GM12878 (cell line): Measurements from ENCODE around the gene UBXN11. TPM values are rescaled to one million over a fixed set of nuclear protein-coding genes. Genes with fewer than 3 reads are reported as not detected.

Experiments used
- ATAC-seq: fragments of 200-7000 bp; cut with Tn5 transposase; 3 replicates; pipeline ENCODE4 v1.9.1; 2020; ENCODE audit warnings: mild to moderate bottlenecking, moderate library complexity
- BruUV-seq: library from RNA; stranded (reverse); fragments of 400-500 nt; replicated peaks from 2 replicates; lab custom pipeline; 2021; lab: Mats Ljungman, UMichigan
- CTCF ChIA-PET: fragments of 300-600 bp; sonication (Branson Sonifier 250); formaldehyde crosslinking; extraction: SDS; loops from one replicate; lab custom pipeline; 2021; ENCODE audit warnings: inconsistent platforms; lab: Yijun Ruan, JAX
- POLR2A ChIA-PET: fragments of 350-600 bp; formaldehyde crosslinking; extraction: SDS; loops from one replicate; lab custom pipeline; 2021; ENCODE audit warnings: inconsistent platforms; lab: Charles Lee
- RAD21 ChIA-PET: fragments of 300-600 bp; sonication (Branson Sonifier 250); formaldehyde crosslinking; loops from one replicate; lab custom pipeline; 2023; ENCODE audit warnings: antibody characterized with exemption; ENCODE audit not compliant: unreplicated experiment; lab: Charles Lee
- SMC1A ChIA-PET: fragments of 300-600 bp; sonication (Branson Sonifier 250); formaldehyde crosslinking; loops from one replicate; lab custom pipeline; 2023; ENCODE audit not compliant: unreplicated experiment, uncharacterized antibody; lab: Charles Lee
- DNase-seq: peaks from one replicate; pipeline ENCODE4 v3.0.0-alpha.2; 2011; ENCODE audit warnings: low read depth, low spot score
- FAIRE-seq: peaks from 3 replicates; lab custom pipeline; 2011; peaks lifted over from hg19 to GRCh38; lab: Jason Lieb, UNC
- H2AFZ ChIP-seq: 2 replicates; pipeline ENCODE4 v1.6.0; 2011; ENCODE audit warnings: low read depth, low read length, control low read depth; ENCODE audit not compliant: control insufficient read depth
- H3K27ac ChIP-seq: 2 replicates; pipeline ENCODE4 v1.5.1; 2011; ENCODE audit warnings: control low read depth; ENCODE audit not compliant: control insufficient read depth, insufficient read depth
- H3K27me3 ChIP-seq, 2 experiments: replicated peaks in 1 of 2; 2 replicates each; pipeline versions ENCODE4 v1.6.0 to v1.6.1; 2011; ENCODE audit warnings: low read length in 1 of 2; ENCODE audit not compliant: control insufficient read depth in 2 of 2, insufficient read depth in 2 of 2
- H3K36me3 ChIP-seq, 2 experiments: 2 replicates each; pipeline ENCODE4 v1.5.1; 2011; ENCODE audit warnings: low read length in 1 of 2; ENCODE audit not compliant: control insufficient read depth in 2 of 2, insufficient read depth in 2 of 2
- H3K4me1 ChIP-seq: 2 replicates; pipeline ENCODE4 v1.6.1; 2011; ENCODE audit warnings: mild to moderate bottlenecking, low read length, moderate library complexity, mixed read lengths; ENCODE audit not compliant: control insufficient read depth, insufficient read depth
- H3K4me2 ChIP-seq: 2 replicates; pipeline ENCODE4 v1.6.0; 2011; ENCODE audit warnings: control low read depth; ENCODE audit not compliant: control insufficient read depth, insufficient read depth
- H3K4me3 ChIP-seq: fragments of 200-600 bp; sonication (generic); 2 replicates; pipeline ENCODE4 v1.5.1; 2016
- H3K79me2 ChIP-seq: 2 replicates; pipeline ENCODE4 v1.6.0; 2011; ENCODE audit warnings: low read length; ENCODE audit not compliant: control insufficient read depth, insufficient read depth
- H3K9ac ChIP-seq: 2 replicates; pipeline ENCODE4 v1.8.0; 2011; ENCODE audit warnings: low read length, control low read depth, mixed read lengths; ENCODE audit not compliant: control insufficient read depth, insufficient read depth
- H3K9me3 ChIP-seq: replicated peaks from 3 replicates; pipeline ENCODE4 v1.5.1; 2011; ENCODE audit warnings: mild to moderate bottlenecking, low read length; ENCODE audit not compliant: control insufficient read depth, insufficient read depth
- H4K20me1 ChIP-seq: 2 replicates; pipeline ENCODE4 v1.6.0; 2011; ENCODE audit not compliant: control insufficient read depth, insufficient read depth
- BMI1 ChIP-seq: fragments of 450-650 bp; IDR thresholded peaks from 2 replicates; pipeline ENCODE4 v1.6.1; 2016; ENCODE audit warnings: mild to moderate bottlenecking, moderate library complexity, borderline replicate concordance
- CUX1 ChIP-seq: IDR thresholded peaks from 2 replicates; pipeline ENCODE4 v1.6.1; 2012; ENCODE audit warnings: improper control_type of control experiment, low read depth, low read length; ENCODE audit not compliant: insufficient replicate concordance
- GABPA ChIP-seq: IDR thresholded peaks from 2 replicates; pipeline ENCODE4 v1.6.1; 2014; ENCODE audit warnings: antibody characterized with exemption, low read depth, mild to moderate bottlenecking, inconsistent platforms
- NFYA ChIP-seq: IDR thresholded peaks from 2 replicates; pipeline ENCODE4 v1.6.1; 2011; ENCODE audit warnings: low read depth, mild to moderate bottlenecking, low read length, improper control_type of control experiment, borderline replicate concordance
- RUNX3 ChIP-seq: IDR thresholded peaks from 2 replicates; pipeline ENCODE4 v1.6.1; 2012; ENCODE audit warnings: low read length, inconsistent platforms
- SMAD5 ChIP-seq: IDR thresholded peaks from 2 replicates; pipeline ENCODE4 v1.6.1; 2016; ENCODE audit warnings: antibody characterized with exemption, low read depth
- YBX1 ChIP-seq: fragments of 450-650 bp; IDR thresholded peaks from 2 replicates; pipeline ENCODE4 v1.6.1; 2016; ENCODE audit warnings: antibody characterized with exemption
- WGBS: methylation state at CpG from one replicate; pipeline ENCODE4 v1.1.6; 2016; ENCODE audit warnings: low lambda C conversion rate; ENCODE audit not compliant: insufficient replicate concordance, insufficient coverage; ENCODE audit errors: missing lambda C conversion rate; 5-methylcytosine and 5-hydroxymethylcytosine counted together
- in situ Hi-C: fragments of 300-500 bp; cut with MboI; formaldehyde crosslinking; loops from 9 replicates; pipeline ENCODE4 v1.14.3; 2018; ENCODE audit warnings: mixed read lengths
- intact Hi-C: fragments of 100-400 bp; cut with micrococcal nuclease; formaldehyde crosslinking; loops from one replicate; pipeline ENCODE4 v1.14.2; 2022; ENCODE audit not compliant: unreplicated experiment
- polyA plus RNA-seq, 11 experiments: library from polyadenylated mRNA; depleted of rRNA in 4 of 11; unstranded in 6 of 11; stranded (reverse) in 5 of 11; fragments of >200 nt; fragmentation: Nextera tagmentation in 4 of 11; fragmentation: Illumina TruSeq in 1 of 11; extraction: Ambion mirVana in 4 of 11; extraction: Trizol in 1 of 11; gene quantifications; 1 replicate in 1 of 11; 2 replicates in 10 of 11; pipeline versions ENCODE4 v1.2.1 to v1.2.3, GENCODE V29; 2011 to 2016; ENCODE audit warnings: inconsistent platforms in 2 of 11, missing spikeins in 2 of 11, low read depth in 1 of 11
- total RNA-seq, 4 experiments: library from RNA; depleted of rRNA in 3 of 4; stranded (reverse); fragments of >200 nt in 3 of 4; fragmentation: Illumina TruSeq in 1 of 4; extraction: Trizol in 1 of 4; gene quantifications; 2 replicates each; pipeline versions ENCODE4 v1.2.1 to v1.2.3, GENCODE V29; 2013 to 2021
- TF ChIP-seq, protein P1 (sequence below): IDR thresholded peaks from 2 replicates; pipeline ENCODE4 v1.6.1; 2011; ENCODE audit warnings: mild to moderate bottlenecking, low read depth, low read length, moderate library complexity; ENCODE audit not compliant: insufficient replicate concordance

The UBXN11 gene
- total and polyA plus RNA-seq, 10 of the 15 experiments (the other 5 are each of a cell fraction or from before 2014, with no cell fraction given) = 0.32 to 34.4 (median 9.6) TPM

GRCh38 chr1:26346274-26347033, 40.0 kb upstream of the UBXN11 start (continued):
- TF ChIP-seq CUX1 = no peak
- TF ChIP-seq RUNX3 = no peak
- TF ChIP-seq GABPA = no peak
- no peak for TF ChIP-seq SMAD5
- no peak for TF ChIP-seq NFYA

GRCh38 chr1:26345718-26346117, 39.3 kb upstream of the UBXN11 start:
- CTCF ChIA-PET = no interaction called here

More at GRCh38 chr1:26345718-26346117, 39.3 kb upstream of the UBXN11 start:
- no peaks in the 10 kb centered on the region for H3K4me1 ChIP-seq
- no peak overlapping the region for H3K4me2 ChIP-seq
- ChIA-PET SMC1A (interaction anchor here (0.9 kb wide), 1 partner anchor 12 kb away, joined by 4 read pairs; no protein-coding TSS in a partner anchor), POLR2A (no interaction called here), RAD21 (no interaction called here)
- no peak for DNase-seq
- H2AFZ ChIP-seq = no peak overlapping the region
- H3K36me3 ChIP-seq = no peaks in the 10 kb centered on the region
- ATAC-seq = peak; percentile 16; the same call in 1 of the 3 replicates
- BruUV-seq = no TSS peak
- no peak overlapping the region for H3K4me3 ChIP-seq
- no peak for TF ChIP-seq YBX1
- TF ChIP-seq, protein P1, sequence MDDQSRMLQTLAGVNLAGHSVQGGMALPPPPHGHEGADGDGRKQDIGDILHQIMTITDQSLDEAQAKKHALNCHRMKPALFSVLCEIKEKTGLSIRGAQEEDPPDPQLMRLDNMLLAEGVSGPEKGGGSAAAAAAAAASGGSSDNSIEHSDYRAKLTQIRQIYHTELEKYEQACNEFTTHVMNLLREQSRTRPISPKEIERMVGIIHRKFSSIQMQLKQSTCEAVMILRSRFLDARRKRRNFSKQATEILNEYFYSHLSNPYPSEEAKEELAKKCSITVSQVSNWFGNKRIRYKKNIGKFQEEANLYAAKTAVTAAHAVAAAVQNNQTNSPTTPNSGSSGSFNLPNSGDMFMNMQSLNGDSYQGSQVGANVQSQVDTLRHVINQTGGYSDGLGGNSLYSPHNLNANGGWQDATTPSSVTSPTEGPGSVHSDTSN = no peak
- no peak for TF ChIP-seq BMI1
- H3K27me3 ChIP-seq = no peaks in the 10 kb centered on the region; a peak in 1 of 4 replicates
- in situ Hi-C loops = no loop called here
- no peak overlapping the region for H3K9ac ChIP-seq
- intact Hi-C loops = no loop called here
- FAIRE-seq = no peak
- H4K20me1 ChIP-seq = no peaks in the 10 kb centered on the region
- no peak overlapping the region for H3K27ac ChIP-seq
- 30% methylated on average over 14 of the region's 15 CpGs for WGBS
- H3K9me3 ChIP-seq = no peaks in the 10 kb centered on the region
- H3K79me2 ChIP-seq = no peaks in the 10 kb centered on the region
